SK-N-SH (cell line): ENCODE data around the gene HLA-B.
"Not testable (repeated sequence)": the region's sequence is repeated elsewhere in the genome, so short reads cannot be mapped to it uniquely, and the experiment has no call there.

Experiments
- EP300 ChIP-seq, 2 experiments: IDR thresholded peaks; 2 replicates each; pipeline versions ENCODE4 v1.4.0 to v1.6.1; 2012; ENCODE audit warnings: borderline replicate concordance in 1 of 2, low read depth in 1 of 2, low read length in 1 of 2
- GABPA ChIP-seq: IDR thresholded peaks from 2 replicates; pipeline ENCODE4 v1.4.0; 2012; ENCODE audit warnings: low read depth, mild to moderate bottlenecking
- POLR2AphosphoS5 ChIP-seq: IDR thresholded peaks from 2 replicates; pipeline ENCODE4 v1.6.1; 2012; ENCODE audit warnings: low read depth, low read length
- SIN3A ChIP-seq: IDR thresholded peaks from 2 replicates; pipeline ENCODE4 v1.6.1; 2012; ENCODE audit warnings: low read depth, mild to moderate bottlenecking, low read length, moderate library complexity, borderline replicate concordance
- TF ChIP-seq, protein P1 (sequence below): fragments of 150-350 bp; IDR thresholded peaks from 2 replicates; pipeline ENCODE4 v1.6.1; 2017; ENCODE audit warnings: antibody characterized with exemption, low read length, low read depth, borderline replicate concordance
- TF ChIP-seq, protein P2 (sequence below): fragments of 200-600 bp; sonication (generic); IDR thresholded peaks from 2 replicates; pipeline ENCODE4 v1.6.1; 2017; ENCODE audit warnings: antibody characterized with exemption, mild to moderate bottlenecking, moderate library complexity
- TF ChIP-seq, protein P3 (sequence below): IDR thresholded peaks from 2 replicates; pipeline ENCODE4 v1.6.1; 2012; ENCODE audit warnings: mild to moderate bottlenecking, low read depth, low read length, moderate library complexity
- TF ChIP-seq, protein P4 (sequence below): IDR thresholded peaks from 2 replicates; pipeline ENCODE4 v1.4.0; 2012; ENCODE audit warnings: low read depth

DNA sequence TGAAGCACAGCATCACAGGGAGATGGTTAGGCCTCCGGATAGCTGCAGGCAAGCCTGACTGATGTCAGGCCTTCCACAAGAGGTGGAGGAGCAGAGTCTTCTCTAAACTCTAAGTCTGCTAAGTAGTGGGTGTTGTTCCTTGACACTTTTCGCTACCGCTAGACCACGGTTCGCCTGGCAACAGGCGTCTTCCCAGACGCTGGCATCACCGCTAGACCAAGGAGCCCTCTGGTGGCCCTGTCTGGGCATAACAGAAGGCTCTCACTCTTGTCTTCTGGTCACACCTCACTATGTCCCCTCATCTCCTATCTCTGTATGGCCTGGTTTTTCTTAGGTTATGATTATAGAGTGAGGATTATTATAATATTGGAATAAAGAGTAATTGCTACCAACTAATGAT, 17.1 kb upstream of the HLA-B start:
- TF ChIP-seq, protein P1, sequence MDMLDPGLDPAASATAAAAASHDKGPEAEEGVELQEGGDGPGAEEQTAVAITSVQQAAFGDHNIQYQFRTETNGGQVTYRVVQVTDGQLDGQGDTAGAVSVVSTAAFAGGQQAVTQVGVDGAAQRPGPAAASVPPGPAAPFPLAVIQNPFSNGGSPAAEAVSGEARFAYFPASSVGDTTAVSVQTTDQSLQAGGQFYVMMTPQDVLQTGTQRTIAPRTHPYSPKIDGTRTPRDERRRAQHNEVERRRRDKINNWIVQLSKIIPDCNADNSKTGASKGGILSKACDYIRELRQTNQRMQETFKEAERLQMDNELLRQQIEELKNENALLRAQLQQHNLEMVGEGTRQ, result not testable (repeated sequence)
- TF ChIP-seq, protein P2, sequence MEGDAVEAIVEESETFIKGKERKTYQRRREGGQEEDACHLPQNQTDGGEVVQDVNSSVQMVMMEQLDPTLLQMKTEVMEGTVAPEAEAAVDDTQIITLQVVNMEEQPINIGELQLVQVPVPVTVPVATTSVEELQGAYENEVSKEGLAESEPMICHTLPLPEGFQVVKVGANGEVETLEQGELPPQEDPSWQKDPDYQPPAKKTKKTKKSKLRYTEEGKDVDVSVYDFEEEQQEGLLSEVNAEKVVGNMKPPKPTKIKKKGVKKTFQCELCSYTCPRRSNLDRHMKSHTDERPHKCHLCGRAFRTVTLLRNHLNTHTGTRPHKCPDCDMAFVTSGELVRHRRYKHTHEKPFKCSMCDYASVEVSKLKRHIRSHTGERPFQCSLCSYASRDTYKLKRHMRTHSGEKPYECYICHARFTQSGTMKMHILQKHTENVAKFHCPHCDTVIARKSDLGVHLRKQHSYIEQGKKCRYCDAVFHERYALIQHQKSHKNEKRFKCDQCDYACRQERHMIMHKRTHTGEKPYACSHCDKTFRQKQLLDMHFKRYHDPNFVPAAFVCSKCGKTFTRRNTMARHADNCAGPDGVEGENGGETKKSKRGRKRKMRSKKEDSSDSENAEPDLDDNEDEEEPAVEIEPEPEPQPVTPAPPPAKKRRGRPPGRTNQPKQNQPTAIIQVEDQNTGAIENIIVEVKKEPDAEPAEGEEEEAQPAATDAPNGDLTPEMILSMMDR, result not testable (repeated sequence)
- TF ChIP-seq, protein P3, sequence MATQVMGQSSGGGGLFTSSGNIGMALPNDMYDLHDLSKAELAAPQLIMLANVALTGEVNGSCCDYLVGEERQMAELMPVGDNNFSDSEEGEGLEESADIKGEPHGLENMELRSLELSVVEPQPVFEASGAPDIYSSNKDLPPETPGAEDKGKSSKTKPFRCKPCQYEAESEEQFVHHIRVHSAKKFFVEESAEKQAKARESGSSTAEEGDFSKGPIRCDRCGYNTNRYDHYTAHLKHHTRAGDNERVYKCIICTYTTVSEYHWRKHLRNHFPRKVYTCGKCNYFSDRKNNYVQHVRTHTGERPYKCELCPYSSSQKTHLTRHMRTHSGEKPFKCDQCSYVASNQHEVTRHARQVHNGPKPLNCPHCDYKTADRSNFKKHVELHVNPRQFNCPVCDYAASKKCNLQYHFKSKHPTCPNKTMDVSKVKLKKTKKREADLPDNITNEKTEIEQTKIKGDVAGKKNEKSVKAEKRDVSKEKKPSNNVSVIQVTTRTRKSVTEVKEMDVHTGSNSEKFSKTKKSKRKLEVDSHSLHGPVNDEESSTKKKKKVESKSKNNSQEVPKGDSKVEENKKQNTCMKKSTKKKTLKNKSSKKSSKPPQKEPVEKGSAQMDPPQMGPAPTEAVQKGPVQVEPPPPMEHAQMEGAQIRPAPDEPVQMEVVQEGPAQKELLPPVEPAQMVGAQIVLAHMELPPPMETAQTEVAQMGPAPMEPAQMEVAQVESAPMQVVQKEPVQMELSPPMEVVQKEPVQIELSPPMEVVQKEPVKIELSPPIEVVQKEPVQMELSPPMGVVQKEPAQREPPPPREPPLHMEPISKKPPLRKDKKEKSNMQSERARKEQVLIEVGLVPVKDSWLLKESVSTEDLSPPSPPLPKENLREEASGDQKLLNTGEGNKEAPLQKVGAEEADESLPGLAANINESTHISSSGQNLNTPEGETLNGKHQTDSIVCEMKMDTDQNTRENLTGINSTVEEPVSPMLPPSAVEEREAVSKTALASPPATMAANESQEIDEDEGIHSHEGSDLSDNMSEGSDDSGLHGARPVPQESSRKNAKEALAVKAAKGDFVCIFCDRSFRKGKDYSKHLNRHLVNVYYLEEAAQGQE, result not testable (repeated sequence)
- not testable (repeated sequence) for TF ChIP-seq POLR2AphosphoS5; GABPA; EP300 (IDR thresholded peaks at IDR 0.05; ENCODE audit: borderline replicate concordance in 1 of 2, low read depth in 1 of 2, low read length in 1 of 2); SIN3A
- TF ChIP-seq, protein P4, sequence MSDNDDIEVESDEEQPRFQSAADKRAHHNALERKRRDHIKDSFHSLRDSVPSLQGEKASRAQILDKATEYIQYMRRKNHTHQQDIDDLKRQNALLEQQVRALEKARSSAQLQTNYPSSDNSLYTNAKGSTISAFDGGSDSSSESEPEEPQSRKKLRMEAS, result not testable (repeated sequence)
